ENCODE results near the gene RPS27A.
"Not testable (repeated sequence)": the region's sequence is repeated elsewhere in the genome, so short reads cannot be mapped to it uniquely, and the experiment has no call there.

Gene RPS27A

DNA sequence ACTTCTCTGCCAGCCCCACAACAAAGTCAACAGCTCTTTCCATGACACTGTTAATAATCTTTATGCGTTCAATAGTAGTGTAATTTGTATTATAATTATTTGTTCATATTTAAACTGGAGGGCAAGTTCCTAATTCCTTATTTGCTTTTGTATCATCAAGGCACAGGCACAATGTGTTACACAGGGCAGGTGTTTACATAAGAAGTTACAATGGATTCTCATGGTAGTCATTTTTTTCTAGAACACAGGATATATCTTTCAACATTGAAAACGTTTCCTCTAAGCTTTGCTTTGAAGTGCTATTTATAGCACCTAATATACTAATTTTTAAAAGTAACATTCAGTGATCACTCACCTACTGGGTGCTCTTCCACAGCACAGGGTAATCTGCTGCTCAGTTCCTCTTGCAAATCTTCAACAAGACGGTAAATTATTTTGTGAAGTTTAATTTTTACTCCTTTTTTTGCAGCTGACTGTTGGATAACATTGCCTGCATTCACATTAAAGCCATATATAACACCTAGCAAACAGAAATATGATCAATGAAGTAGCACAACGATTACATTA lies 7.3 kb downstream of the RPS27A start:
- no peak for DNase-seq

GRCh38 chr2:55241582-55241981 lies 9.1 kb downstream of the RPS27A start:
- DNase-seq: not testable (repeated sequence)

DNA sequence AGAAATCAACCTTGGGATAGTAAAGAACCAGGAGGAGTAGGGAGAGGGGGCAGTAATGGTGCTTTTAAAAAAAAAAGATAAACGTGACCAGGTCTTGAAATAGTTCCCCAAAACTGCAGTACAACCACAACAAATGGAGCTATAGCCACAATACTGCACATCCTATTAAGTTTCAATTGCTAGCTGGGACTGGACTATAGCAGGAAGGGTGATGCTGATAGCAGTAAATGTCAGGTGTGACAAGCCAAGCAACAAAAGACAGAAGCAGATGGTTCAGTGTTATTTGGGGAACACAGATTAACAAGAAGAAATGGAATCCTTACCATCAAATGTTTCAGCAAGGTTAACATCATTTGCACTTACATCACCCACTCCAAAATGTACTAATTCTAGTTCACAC lies 10.1 kb downstream of the RPS27A start:
- DNase-seq: no peak

GRCh38 chr2:55245411-55245810 lies 12.9 kb downstream of the RPS27A start:
- DNase-seq: no peak

- no peak for DNase-seq
Observed at GRCh38 chr2:55247025-55247424, 14.5 kb downstream of the RPS27A start.

GRCh38 chr2:55252832-55253231 lies 20.3 kb downstream of the RPS27A start:
- DNase-seq: no peak

DNA sequence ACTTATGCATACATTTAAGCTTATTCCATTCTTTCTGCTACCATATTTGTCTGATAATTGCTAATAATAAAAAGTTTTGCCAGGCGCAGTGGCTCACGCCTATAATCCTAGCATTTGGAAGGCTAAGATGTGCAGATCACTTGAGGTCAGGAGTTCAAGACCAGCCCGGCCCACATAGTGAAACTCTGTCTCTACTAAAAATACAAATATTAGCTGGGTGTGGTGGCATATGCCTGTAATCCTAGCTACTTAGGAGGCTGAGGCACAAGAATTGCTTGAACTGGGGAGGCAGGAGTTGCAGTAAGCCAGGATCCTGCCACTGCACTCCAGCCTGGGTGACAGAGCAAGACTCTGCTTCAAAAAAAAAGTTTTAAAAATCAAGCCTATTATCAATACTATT lies 27.1 kb downstream of the RPS27A start:
- DNase-seq: not testable (repeated sequence)

DNA sequence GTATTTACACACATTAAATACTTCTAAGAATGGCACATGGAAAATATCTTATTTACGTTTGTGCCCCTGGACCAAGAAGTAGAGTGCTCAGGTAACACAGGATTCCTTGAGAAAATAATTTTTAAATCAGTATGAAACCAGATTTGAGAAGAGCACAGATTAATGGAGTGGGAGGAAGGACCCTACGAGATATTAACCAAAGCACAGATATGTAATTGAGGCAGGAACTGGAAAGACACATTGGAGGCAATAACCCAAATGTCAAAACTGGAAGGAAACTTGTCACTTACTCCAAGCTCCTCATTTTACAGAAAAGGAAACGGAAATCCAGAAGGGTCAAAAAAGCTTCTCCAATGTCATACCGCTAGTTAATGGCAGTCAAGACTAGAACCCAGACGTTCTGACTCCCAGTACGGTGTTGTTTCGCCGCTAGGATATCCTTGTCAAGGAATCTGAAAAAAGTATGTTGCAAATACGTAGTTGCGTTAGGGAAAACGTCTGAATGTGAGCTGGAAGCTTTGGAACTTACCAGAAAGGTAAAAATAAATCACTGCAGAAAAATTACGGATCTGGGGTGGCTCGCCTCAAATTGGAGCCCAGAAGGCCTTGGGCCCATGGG lies 35.9 kb downstream of the RPS27A start:
- peak; percentile 41 for DNase-seq

- DNase-seq: peak; percentile 97
Observed at GRCh38 chr2:55268907-55269644, 36.6 kb downstream of the RPS27A start, which contains the start of gene MTIF2. Gene MTIF2, minus strand, starts transcription at chr2:55269231. Its CDS starts 5,373 bp downstream, at chr2:55263858.

GRCh38 chr2:55269645-55269990 lies 37.1 kb downstream of the RPS27A start:
- DNase-seq: peak; percentile 55

GRCh38 chr2:55274346-55274745 lies 41.9 kb downstream of the RPS27A start:
- not testable (repeated sequence) for DNase-seq

GRCh38 chr2:55277310-55277709 lies 44.8 kb downstream of the RPS27A start:
- no peak for DNase-seq

DNA sequence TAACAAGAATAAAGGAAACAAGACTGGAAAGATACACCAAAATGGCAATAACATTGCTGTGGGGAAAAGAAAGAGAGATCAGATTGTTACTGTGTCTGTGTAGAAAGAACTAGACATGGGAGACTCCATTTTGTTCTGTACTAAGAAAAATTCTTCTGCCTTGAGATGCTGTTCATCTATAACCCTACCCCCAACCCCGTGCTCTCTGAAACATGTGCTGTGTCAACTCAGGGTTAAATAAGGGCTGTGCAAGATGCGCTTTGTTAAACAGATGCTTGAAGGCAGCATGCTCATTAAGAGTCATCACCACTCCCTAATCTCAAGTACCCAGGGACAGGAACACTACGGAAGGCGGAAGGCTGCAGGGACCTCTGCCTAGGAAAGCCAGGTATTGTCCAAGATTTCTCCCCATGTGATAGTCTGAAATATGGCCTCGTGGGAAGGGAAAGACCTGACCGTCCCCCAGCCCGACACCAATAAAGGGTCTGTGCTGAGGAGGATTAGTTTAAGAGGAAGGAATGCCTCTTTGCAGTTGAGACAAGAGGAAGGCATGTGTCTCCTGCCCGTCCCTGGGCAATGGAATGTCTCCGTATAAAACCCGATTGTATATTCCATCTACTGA lies 46.8 kb downstream of the RPS27A start:
- DNase-seq: not testable (repeated sequence)

- DNase-seq: not testable (repeated sequence)
Observed at GRCh38 chr2:55279859-55280424, 47.5 kb downstream of the RPS27A start.

DNA sequence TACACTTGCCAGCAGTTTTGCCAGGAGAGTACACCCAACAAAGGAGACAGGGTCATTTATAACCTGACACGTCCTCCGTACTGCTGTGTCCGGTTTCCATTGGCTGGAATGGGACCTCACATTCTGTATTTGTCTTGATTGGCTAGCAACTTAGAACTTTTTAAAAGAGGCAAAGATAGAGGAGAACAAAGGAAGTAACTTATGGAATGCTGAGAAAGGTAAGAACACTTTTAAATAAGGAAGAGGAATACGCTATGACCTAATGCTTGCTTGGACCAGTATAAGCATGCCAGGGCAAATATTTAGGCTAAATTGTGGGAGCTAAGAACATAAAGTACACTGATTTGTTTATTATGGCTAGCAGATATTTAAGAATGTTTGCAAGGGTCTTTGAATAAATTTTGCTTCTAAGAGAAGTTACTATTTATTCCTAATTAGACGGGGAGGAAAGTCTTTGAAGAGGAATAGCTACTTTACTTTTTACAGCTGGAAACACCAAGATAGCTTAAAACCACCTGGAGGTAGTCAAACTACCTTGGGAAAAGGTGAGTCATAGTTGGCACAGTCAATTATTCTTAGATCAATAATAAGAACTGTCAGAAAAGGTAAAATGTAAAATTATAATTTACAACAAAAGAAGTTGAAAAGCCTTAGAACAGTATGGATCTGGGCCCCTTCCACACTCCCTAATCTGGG lies 48.5 kb downstream of the RPS27A start:
- not testable (repeated sequence) for DNase-seq

GRCh38 chr2:55282110-55282917 lies 49.8 kb downstream of the RPS27A start:
- DNase-seq: peak; percentile 90

DNA sequence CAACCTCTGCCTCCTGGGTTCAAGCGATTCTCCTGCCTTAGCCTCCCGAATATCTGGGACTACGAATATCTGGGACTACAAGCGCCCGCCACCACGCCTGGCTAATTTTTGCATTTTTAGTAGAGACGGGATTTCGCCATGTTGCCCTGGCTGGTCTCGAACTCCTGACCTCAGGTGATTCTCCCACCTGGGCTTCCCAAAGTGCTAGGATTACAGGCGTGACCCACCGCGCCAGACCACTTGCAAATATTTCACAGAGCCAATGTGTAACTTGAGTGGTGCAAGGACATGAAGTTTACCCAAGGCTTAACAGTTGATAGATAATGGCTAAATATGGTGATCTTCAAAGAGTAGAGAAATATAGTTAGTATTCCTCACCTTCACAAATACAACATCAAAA lies 50.6 kb downstream of the RPS27A start:
- DNase-seq: no peak

Data from OCI-M1 (cell line).